Peyer's patch (tissue), 4 donors: ENCODE results near the gene CYP1A2. TPM values are rescaled to one million over a fixed set of nuclear protein-coding genes. Genes with fewer than 3 reads are reported as not detected.
A peak's percentile ranks its signal among the peaks of the same experiment; 100 is the strongest.

Experiments used
- DNase-seq, 3 donors: peaks; one replicate each; pipeline ENCODE4 v3.0.0-alpha.2; 2017 to 2019
- H3K27ac ChIP-seq, 4 donors: fragments of 200-600 bp; sonication (generic); one replicate each; pipeline ENCODE4 v1.5.1; 2016 to 2019
- H3K27me3 ChIP-seq, 2 donors: fragments of 200-600 bp; sonication (generic); one replicate each; pipeline ENCODE4 v1.5.1; 2019
- H3K36me3 ChIP-seq, 3 donors: fragments of 200-600 bp; sonication (generic); one replicate each; pipeline ENCODE4 v1.5.1; 2016 to 2019
- H3K4me1 ChIP-seq, 4 donors: fragments of 200-600 bp; sonication (generic); one replicate each; pipeline ENCODE4 v1.5.1; 2016 to 2019
- H3K4me3 ChIP-seq, 4 donors: fragments of 200-600 bp; sonication (generic); 1 replicate in 3 of 4; 2 replicates in 1 of 4; pipeline ENCODE4 v1.5.1; 2016 to 2019; ENCODE audit warnings: mild to moderate bottlenecking in 1 of 4
- H3K9me3 ChIP-seq, 4 donors: fragments of 200-600 bp; sonication (generic); one replicate each; pipeline ENCODE4 v1.5.1; 2016 to 2019; ENCODE audit warnings: mild to moderate bottlenecking in 1 of 4
- CTCF ChIP-seq, 6 experiments: fragments of 450-650 bp in 4 of 6; fragments of 200-600 bp in 2 of 6; sonication (generic) in 1 of 6; IDR thresholded peaks; one replicate each; pipeline ENCODE4 v1.5.1; 2017 to 2019; ENCODE audit warnings: antibody characterized with exemption in 6 of 6, mild to moderate bottlenecking in 3 of 6, moderate library complexity in 1 of 6
- POLR2A ChIP-seq, 2 donors: fragments of 450-650 bp; IDR thresholded peaks; one replicate each; pipeline ENCODE4 v1.5.1; 2017; ENCODE audit warnings: antibody characterized with exemption in 2 of 2, mild to moderate bottlenecking in 2 of 2, moderate library complexity in 2 of 2
- total RNA-seq, 4 donors: library from RNA; depleted of rRNA; stranded (reverse); fragments of >200 nt; gene quantifications; one replicate each; pipeline ENCODE4 v1.1.0, GENCODE V29; 2016

Gene CYP1A2
- total RNA-seq, 4 donors from 2014 or later = not detected

GRCh38 chr15:74787251-74788041 is 38.8 kb downstream of the CYP1A2 start:
- Histone ChIP-seq H3K4me1 (peaks cover 23 to 95% (median 61%) of the 10 kb centered on the region in 4 donors), H3K9me3 (no peaks in the 10 kb centered on the region), H3K27ac (peak overlapping the region; percentile 84 to 97 (median 88)), H3K4me3 (peak overlapping the region in 3 of 4 donors; percentile 27 to 92 (median 35)), H3K36me3 (no peaks in the 10 kb centered on the region), H3K27me3 (no peaks in the 10 kb centered on the region)
- DNase-seq = peak; percentile 81 to 98 (median 97)
- TF ChIP-seq POLR2A (IDR thresholded peaks at IDR 0.05) (peak in 1 of 2 donors; percentile 40), CTCF (IDR thresholded peaks at IDR 0.05) (peak; percentile 56 to 77 (median 66))

- TF ChIP-seq CTCF (IDR thresholded peaks at IDR 0.05) = no peak
- no peak for TF ChIP-seq POLR2A (IDR thresholded peaks at IDR 0.05)
- Histone ChIP-seq H3K36me3 (no peaks in the 10 kb centered on the region), H3K27me3 (no peaks in the 10 kb centered on the region), H3K9me3 (no peaks in the 10 kb centered on the region), H3K4me3 (peak overlapping the region in 3 of 4 donors; percentile 32 to 92 (median 35)), H3K4me1 (peaks cover 23 to 98% (median 68%) of the 10 kb centered on the region in 4 donors), H3K27ac (peak overlapping the region; percentile 84 to 97 (median 88))
- DNase-seq = peak in 1 of 3 donors; percentile 62
Observed at GRCh38 chr15:74788042-74788682, 39.5 kb downstream of the CYP1A2 start.

GRCh38 chr15:74788683-74789151 is 40.1 kb downstream of the CYP1A2 start:
- TF ChIP-seq CTCF (IDR thresholded peaks at IDR 0.05) = peak in 1 of 6 experiments; percentile 1
- no peak for TF ChIP-seq POLR2A (IDR thresholded peaks at IDR 0.05)
- H3K4me3 ChIP-seq = peak overlapping the region; percentile 32 to 92 (median 38)
- peak overlapping the region; percentile 84 to 97 (median 88) for H3K27ac ChIP-seq
- no peaks in the 10 kb centered on the region for H3K9me3 ChIP-seq
- H3K4me1 ChIP-seq = peaks cover 23 to 98% (median 70%) of the 10 kb centered on the region in 4 donors
- DNase-seq = peak in 2 of 3 donors; percentile 86 to 88
- no peaks in the 10 kb centered on the region for H3K27me3 ChIP-seq
- H3K36me3 ChIP-seq = no peaks in the 10 kb centered on the region

- peak; percentile 74 to 89 (median 83) for DNase-seq
- Histone ChIP-seq H3K9me3 (no peaks in the 10 kb centered on the region), H3K27me3 (no peaks in the 10 kb centered on the region), H3K4me3 (peak overlapping the region; percentile 32 to 92 (median 38)), H3K36me3 (no peaks in the 10 kb centered on the region), H3K27ac (peak overlapping the region; percentile 84 to 97 (median 88)), H3K4me1 (peaks cover 23 to 95% (median 68%) of the 10 kb centered on the region in 4 donors)
- TF ChIP-seq POLR2A (IDR thresholded peaks at IDR 0.05) (no peak), CTCF (IDR thresholded peaks at IDR 0.05) (no peak)
Observed at GRCh38 chr15:74789171-74789631, 40.6 kb downstream of the CYP1A2 start.

- Histone ChIP-seq H3K9me3 (no peaks in the 10 kb centered on the region), H3K27me3 (no peaks in the 10 kb centered on the region), H3K4me1 (peaks cover 23 to 95% (median 70%) of the 10 kb centered on the region in 4 donors), H3K4me3 (peak overlapping the region; percentile 32 to 92 (median 38)), H3K36me3 (no peaks in the 10 kb centered on the region), H3K27ac (peak overlapping the region; percentile 84 to 97 (median 88))
- no peak for DNase-seq
- TF ChIP-seq CTCF (IDR thresholded peaks at IDR 0.05) (no peak), POLR2A (IDR thresholded peaks at IDR 0.05) (no peak)
Observed at GRCh38 chr15:74789741-74790079, 41.1 kb downstream of the CYP1A2 start.
